ENCODE data around the gene FOXK1.

FOXK1 gene

GRCh38 chr7:4699841-4700240 lies 17.7 kb downstream of the FOXK1 start:
- no peak for DNase-seq

GRCh38 chr7:4700577-4701235 lies 18.6 kb downstream of the FOXK1 start:
- DNase-seq = no peak

DNA sequence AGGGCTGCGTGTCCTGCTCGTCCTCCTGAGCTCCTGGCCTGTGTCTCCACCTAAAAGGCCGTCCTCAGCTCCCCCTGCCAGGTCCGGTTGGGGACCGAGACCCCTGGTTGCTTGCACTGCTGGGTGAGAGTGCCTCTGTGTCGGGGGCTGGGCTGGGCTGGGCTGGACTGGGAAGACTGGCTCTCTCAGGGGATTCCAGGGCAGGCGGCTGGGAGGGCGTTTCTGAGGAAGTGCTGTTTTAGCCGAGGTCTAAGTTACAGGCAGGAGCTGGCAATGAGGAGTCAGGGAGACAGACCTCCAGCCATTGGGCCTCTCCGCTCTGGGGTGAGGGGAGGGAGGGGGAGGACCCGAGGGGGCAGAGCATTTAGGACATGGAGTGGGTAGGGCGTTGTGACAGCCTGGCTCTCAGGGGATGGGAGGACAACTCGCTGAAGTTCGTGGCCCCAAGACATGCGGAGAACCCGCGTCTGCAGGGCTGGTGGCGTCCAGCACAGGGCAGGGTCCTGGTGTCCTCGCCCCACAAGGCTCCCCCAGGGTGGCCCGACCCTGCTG lies 20.9 kb downstream of the FOXK1 start:
- DNase-seq = no peak

- DNase-seq = no peak
Measured at GRCh38 chr7:4703532-4703931, 21.4 kb downstream of the FOXK1 start.

DNA sequence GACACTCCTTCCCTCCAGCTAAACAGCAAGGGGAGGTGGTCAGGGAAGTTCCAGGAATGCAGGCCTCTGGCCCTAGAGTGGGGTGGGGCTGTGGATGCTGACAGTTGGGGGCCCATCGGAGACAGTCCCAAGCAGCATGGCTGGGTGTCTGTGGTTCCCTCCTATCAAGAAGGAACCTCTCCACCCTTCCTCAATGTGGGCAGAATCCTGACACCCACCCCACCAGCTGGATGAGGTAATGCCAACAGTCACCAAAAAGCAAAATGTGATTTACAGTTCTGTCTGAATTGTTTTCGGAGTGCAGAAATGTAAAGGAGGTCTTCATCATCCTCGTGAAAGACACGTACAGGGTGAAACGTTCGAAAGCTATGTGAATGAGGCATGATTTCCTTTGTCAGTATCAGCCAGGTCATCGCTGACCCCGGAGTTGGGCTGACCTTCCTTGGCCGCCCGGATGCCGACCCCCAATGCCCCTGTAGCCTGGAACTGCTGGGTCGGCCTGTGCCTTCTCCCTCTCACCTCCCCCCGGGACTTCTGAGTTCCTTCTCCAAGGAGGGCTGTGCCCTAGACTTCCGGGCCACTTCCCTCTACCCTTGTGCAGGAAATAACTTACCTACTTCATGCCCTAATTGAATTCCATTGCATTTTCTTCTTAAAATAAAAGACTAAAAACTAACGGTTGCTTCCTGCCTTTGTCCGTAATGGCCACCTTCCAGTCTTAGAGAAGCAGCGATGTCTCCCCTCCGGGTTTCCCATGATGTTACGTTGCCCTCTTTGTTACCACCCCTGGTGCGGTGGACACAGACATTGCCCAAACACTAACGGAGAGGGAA lies 24.5 kb downstream of the FOXK1 start:
- DNase-seq = no peak

DNA sequence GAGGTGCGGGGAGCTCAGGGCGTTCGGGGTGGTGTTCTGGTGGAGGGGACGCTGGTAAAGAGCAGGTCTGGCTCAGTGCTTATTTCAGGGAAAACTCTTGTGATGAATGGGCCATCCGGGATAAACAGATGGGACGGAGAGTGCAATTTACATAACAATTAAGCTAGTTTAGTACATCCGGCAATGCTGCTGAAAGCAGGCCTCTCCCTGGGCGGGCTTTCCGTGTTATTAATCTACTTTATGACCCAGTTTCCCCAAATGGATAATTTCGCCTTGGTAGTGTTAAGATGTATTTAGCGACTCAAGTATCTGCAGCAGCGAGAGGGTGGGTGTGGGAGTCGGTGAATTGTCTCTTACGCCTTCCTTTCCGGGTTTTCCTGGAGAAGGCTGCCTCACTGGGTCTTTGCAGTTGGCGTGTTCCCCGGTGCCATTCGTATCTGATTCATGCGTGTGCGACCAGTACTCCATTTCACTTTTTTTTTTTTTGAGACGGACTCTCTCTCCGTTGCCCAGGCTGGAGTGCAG lies 25.2 kb downstream of the FOXK1 start:
- DNase-seq = no peak

DNA sequence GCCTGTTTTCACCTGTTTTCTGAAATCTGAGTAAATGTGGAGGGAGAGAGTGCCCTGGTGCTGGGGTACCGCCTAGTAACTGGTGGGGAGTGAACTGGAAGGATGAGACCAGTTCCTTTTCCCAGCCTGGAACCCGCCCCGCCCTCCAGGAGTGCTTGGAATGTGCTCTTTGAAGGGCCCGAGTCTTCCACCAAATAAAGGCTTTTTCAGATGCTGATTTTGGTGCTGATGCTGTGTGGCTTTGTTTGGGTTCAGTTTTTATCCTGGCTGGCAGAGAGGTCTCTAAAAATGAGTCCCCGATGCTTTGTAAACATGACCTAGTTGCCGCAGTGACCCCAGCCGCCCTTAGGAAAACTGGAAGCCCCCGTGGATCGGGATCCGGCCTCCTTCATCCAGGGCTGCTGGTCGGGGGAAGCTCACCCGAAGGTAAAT lies 25.9 kb downstream of the FOXK1 start:
- DNase-seq = no peak

DNA sequence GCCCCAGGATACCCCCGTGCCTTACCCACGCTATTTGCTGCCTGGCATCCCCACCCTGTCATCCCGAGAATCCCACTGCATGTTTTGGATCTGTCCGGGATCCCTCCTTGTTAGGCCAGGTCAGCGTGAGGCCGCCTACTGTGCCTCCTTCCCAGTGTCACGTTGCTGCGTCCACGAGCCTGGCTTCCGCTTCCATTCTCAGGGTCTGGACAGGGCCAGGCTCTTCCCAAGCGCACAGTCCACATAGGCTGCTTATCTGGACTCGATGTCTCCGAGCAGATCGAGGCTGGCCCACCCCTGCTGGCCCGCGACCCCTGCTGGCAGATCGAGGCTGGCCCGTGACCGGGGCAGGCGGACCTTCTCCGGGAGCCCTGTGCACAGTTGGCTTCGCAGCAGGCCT lies 27.1 kb downstream of the FOXK1 start:
- DNase-seq = no peak

- no peak for DNase-seq
Measured at GRCh38 chr7:4711093-4711492, 29.0 kb downstream of the FOXK1 start.

GRCh38 chr7:4711634-4712033 lies 29.5 kb downstream of the FOXK1 start:
- no peak for DNase-seq

GRCh38 chr7:4712281-4713182 lies 30.4 kb downstream of the FOXK1 start:
- no peak for DNase-seq

GRCh38 chr7:4713183-4713784 lies 31.2 kb downstream of the FOXK1 start:
- DNase-seq = no peak

DNA sequence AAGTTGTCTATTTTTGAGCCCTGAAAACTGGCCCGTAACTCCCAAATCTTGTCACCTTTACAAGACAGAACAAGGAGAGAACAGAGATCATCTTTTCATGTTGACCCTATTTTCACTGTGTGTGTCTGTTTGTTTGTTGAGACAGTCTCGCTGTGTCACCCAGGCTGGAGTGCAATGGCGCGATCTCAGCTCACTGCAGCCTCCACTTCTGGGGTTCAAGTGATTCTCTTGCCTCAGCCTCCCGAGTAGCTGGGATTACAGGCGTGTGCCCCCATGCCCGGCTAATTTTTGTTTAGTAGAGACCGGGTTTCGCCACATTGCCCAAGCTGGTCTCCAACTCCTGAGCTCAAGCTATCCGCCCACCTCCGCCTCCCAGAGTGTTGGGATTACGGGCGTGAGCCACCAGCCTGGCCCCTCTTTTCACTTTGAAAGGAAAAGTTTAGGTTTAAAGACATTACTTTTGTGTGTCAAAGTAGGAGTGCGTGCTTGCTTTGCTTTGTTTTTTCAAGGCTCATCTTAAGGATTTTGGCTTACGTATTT lies 32.1 kb downstream of the FOXK1 start:
- DNase-seq = no peak

- no peak for DNase-seq
Measured at GRCh38 chr7:4714767-4715409, 32.8 kb downstream of the FOXK1 start.

DNA sequence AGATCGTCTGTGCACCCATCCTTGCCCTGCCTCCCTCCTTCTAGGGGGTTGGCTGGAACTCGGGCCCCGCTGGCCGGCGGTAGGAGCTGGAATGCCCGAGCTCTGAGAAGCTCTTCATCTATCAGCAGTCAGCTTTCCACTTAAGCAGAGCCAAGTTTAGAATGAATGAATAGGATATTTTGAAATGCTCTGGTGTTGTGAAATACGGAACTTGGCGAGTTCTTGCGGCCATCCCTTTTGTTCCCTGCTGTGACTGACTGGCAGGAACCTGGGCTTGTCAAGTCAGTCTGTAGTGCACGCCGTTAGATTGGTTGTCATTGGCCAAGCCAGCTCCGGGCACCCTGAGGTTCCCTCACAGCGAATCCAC lies 33.3 kb downstream of the FOXK1 start:
- DNase-seq = no peak

- DNase-seq = no peak
Measured at GRCh38 chr7:4716946-4717795, 35.1 kb downstream of the FOXK1 start.

GRCh38 chr7:4718075-4718474 lies 36.0 kb downstream of the FOXK1 start:
- no peak for DNase-seq

- no peak for DNase-seq
Measured at GRCh38 chr7:4720225-4720624, 38.1 kb downstream of the FOXK1 start.

GRCh38 chr7:4722308-4722707 lies 40.2 kb downstream of the FOXK1 start:
- no peak for DNase-seq

DNA sequence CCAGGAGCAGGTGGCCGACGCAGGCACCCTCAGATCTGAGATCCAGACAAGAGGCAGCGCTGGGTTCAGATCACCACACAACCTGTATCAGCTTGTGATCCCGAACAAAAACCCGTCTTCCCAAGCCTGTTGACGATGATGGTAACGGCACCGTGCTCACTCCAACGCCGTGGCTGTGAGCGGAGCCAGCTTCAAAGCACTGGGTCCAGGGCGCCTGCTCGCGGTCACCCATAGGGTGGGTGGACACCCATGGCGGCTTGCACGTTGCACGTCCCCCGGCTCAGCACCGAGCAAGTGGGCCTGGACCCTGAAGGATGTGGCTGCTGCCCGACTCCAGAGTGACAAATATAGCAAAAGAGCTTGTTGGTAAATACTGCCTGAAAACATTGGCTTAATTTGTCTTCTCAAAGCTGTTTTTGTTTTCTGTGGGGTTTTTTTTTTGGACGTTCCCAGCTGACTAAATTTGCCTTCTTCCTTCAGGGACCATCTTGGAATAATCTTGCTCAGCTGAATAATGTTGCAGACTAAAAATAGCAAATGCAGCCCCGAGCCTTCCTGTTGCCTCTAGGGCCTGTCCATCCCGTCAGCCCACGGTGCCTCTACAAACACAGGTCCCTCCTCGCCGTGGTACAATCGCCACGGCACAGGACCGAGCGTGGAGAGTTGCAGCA lies 41.0 kb downstream of the FOXK1 start:
- DNase-seq = no peak
